Suprapubic skin (tissue), 4 donors: Measurements from ENCODE around the gene MMP17. TPM values are rescaled to one million over a fixed set of nuclear protein-coding genes. Genes with fewer than 3 reads are reported as not detected.

Experiments
- DNase-seq, 2 donors: peaks; one replicate each; pipeline ENCODE4 v3.0.0-alpha.2; 2019; ENCODE audit warnings: low spot score in 2 of 2
- H3K27ac ChIP-seq: fragments of 200-600 bp; sonication (generic); one replicate; pipeline ENCODE4 v1.5.1; 2019
- H3K27me3 ChIP-seq: fragments of 200-600 bp; sonication (generic); one replicate; pipeline ENCODE4 v1.5.1; 2019
- H3K36me3 ChIP-seq: fragments of 200-600 bp; sonication (generic); one replicate; pipeline ENCODE4 v1.5.1; 2019
- H3K4me1 ChIP-seq: fragments of 200-600 bp; sonication (generic); one replicate; pipeline ENCODE4 v1.5.1; 2019
- H3K4me3 ChIP-seq: fragments of 200-600 bp; sonication (generic); one replicate; pipeline ENCODE4 v1.5.1; 2019; ENCODE audit warnings: mild to moderate bottlenecking
- H3K9me3 ChIP-seq: fragments of 200-600 bp; sonication (generic); one replicate; pipeline ENCODE4 v1.5.1; 2019
- EP300 ChIP-seq: sonication (generic); formaldehyde crosslinking; IDR thresholded peaks from one replicate; pipeline ENCODE4 v1.6.1; 2017; ENCODE audit warnings: antibody characterized with exemption
- POLR2A ChIP-seq, 2 donors: fragments of 450-650 bp; IDR thresholded peaks; one replicate each; pipeline ENCODE4 v1.6.1; 2017; ENCODE audit warnings: antibody characterized with exemption in 2 of 2, mild to moderate bottlenecking in 2 of 2, moderate library complexity in 2 of 2
- POLR2AphosphoS5 ChIP-seq, 3 donors: sonication (generic); formaldehyde crosslinking; IDR thresholded peaks; one replicate each; pipeline ENCODE4 v1.6.1; 2017; ENCODE audit warnings: antibody characterized with exemption in 3 of 3
- WGBS: methylation state at CpG from one replicate; pipeline ENCODE4 v1.1.5; 2018; 5-methylcytosine and 5-hydroxymethylcytosine counted together
- total RNA-seq, 4 donors: library from RNA; depleted of rRNA; stranded (reverse); fragments of >200 nt; gene quantifications; one replicate each; pipeline ENCODE4 v1.1.0, GENCODE V29; 2016
- TF ChIP-seq, protein P1 (sequence below), 2 donors: fragments of 200-600 bp in 1 of 2; fragments of 450-650 bp in 1 of 2; sonication (generic) in 1 of 2; IDR thresholded peaks; one replicate each; pipeline ENCODE4 v1.5.1; 2016 to 2019; ENCODE audit warnings: antibody characterized with exemption in 2 of 2, mild to moderate bottlenecking in 1 of 2, moderate library complexity in 1 of 2

Gene MMP17
- 10 to 100 TPM in 1 of 4 donors, 1 to 10 TPM in 3; 3.0 to 10.1 (median 5.6) TPM for total RNA-seq

DNA sequence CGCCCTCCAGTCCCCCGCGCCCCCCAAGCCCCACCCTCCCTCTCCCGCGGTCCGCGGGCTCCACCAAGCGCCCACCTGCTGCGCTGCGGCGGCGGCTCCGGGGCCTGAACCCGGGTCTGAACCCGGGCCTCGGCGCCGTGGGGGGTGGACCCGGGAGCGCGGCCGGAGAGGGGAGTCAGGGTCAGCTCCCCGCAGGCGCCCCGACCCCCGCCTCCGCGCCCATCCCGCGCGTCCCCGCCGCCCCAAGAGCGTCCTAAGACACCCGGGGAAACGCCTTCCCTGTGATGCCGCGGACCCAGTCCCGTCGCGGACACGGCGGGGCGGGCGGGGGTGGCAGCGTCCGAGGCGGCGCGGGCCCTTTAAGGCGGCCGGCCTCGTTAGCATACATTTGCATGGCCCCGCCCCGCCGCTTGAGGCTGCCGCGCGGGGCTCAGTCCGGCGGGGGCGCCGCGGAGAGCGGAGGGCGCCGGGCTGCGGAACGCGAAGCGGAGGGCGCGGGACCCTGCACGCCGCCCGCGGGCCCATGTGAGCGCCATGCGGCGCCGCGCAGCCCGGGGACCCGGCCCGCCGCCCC is at the start of gene MMP17:
Gene MMP17 (plus strand): TSS at position 433 of the 574 bp plus-strand sequence. CDS start 102 bp downstream, at position 535.
- TF ChIP-seq POLR2A (IDR thresholded peaks at IDR 0.05) = no peak
- TF ChIP-seq, protein P1, sequence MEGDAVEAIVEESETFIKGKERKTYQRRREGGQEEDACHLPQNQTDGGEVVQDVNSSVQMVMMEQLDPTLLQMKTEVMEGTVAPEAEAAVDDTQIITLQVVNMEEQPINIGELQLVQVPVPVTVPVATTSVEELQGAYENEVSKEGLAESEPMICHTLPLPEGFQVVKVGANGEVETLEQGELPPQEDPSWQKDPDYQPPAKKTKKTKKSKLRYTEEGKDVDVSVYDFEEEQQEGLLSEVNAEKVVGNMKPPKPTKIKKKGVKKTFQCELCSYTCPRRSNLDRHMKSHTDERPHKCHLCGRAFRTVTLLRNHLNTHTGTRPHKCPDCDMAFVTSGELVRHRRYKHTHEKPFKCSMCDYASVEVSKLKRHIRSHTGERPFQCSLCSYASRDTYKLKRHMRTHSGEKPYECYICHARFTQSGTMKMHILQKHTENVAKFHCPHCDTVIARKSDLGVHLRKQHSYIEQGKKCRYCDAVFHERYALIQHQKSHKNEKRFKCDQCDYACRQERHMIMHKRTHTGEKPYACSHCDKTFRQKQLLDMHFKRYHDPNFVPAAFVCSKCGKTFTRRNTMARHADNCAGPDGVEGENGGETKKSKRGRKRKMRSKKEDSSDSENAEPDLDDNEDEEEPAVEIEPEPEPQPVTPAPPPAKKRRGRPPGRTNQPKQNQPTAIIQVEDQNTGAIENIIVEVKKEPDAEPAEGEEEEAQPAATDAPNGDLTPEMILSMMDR (IDR thresholded peaks at IDR 0.05) = no peak
- no peak for TF ChIP-seq POLR2AphosphoS5 (IDR thresholded peaks at IDR 0.05)
- TF ChIP-seq EP300 = no peak
- Histone ChIP-seq H3K4me3 (peak within 1 kb of the TSS; percentile 68), H3K27me3 (peaks cover 60% of the 10 kb centered on the region), H3K9me3 (no peaks in the 10 kb centered on the region), H3K27ac (peak within 1 kb of the TSS; percentile 14), H3K36me3 (no peaks in the 10 kb centered on the region), H3K4me1 (peaks cover 47% of the 10 kb centered on the region)
- DNase-seq = peak in 1 of 2 donors; percentile 80
- 0% methylated on average over 6 of the region's 86 CpGs for WGBS

- no peak for DNase-seq
- Histone ChIP-seq H3K27ac (no peak overlapping the region), H3K36me3 (peaks cover 55% of the 10 kb centered on the region), H3K4me1 (peaks cover 5% of the 10 kb centered on the region), H3K4me3 (no peak overlapping the region), H3K27me3 (no peaks in the 10 kb centered on the region), H3K9me3 (no peaks in the 10 kb centered on the region)
- 93% methylated on average over 23 of the region's 23 CpGs for WGBS
- TF ChIP-seq, protein P1 (IDR thresholded peaks at IDR 0.05) = no peak
- TF ChIP-seq EP300 (no peak), POLR2AphosphoS5 (IDR thresholded peaks at IDR 0.05) (no peak), POLR2A (IDR thresholded peaks at IDR 0.05) (no peak)
These were observed 49.2 kb upstream of the MMP17 start for GRCh38 chr12:131779027-131779426.

- TF ChIP-seq POLR2AphosphoS5 (IDR thresholded peaks at IDR 0.05) = no peak
- TF ChIP-seq, protein P1 (IDR thresholded peaks at IDR 0.05) = no peak
- no peak for TF ChIP-seq EP300
- TF ChIP-seq POLR2A (IDR thresholded peaks at IDR 0.05) = no peak
- H3K9me3 ChIP-seq = no peaks in the 10 kb centered on the region
- H3K4me1 ChIP-seq = no peaks in the 10 kb centered on the region
- H3K36me3 ChIP-seq = peaks cover 66% of the 10 kb centered on the region
- H3K27ac ChIP-seq = no peak overlapping the region
- DNase-seq = no peak
- 74% methylated on average over 2 of the region's 2 CpGs for WGBS
- no peaks in the 10 kb centered on the region for H3K27me3 ChIP-seq
- H3K4me3 ChIP-seq = no peak overlapping the region
These were observed 46.1 kb upstream of the MMP17 start for GRCh38 chr12:131782061-131782460.

DNA sequence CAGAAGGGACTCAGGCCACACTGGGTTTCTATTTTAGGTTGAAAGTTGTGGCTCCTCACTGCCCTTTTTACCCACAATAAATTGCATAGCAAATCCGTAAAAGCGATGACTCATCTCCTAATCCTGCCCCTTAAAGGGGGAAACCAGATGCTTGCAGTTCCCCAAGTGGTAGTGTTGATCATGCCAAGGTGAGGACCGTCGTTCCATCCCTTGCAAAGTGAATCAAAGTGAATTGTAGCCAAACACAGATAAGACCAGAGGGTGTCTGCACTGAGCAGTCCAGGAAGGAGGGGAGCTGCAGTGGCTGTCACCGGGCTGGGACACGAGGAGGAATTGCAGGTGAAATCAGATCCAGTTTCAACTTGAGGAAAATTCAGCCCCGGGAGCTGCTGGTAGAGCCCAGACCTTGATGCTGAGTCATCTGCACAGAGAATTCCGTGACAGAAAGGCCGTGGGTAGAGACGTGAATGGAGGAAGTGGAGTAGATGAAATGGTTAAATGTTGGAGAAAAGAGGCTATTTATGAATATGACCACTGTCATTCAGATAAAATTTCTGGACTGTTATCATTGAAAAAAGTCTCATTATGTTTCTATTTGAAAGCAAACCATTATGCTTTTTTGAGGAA is 44.2 kb upstream of the MMP17 start:
- no peaks in the 10 kb centered on the region for H3K9me3 ChIP-seq
- H3K27ac ChIP-seq = no peak overlapping the region
- no peak for DNase-seq
- H3K4me1 ChIP-seq = no peaks in the 10 kb centered on the region
- no peaks in the 10 kb centered on the region for H3K27me3 ChIP-seq
- 59% methylated on average over 10 of the region's 10 CpGs for WGBS
- no peak overlapping the region for H3K4me3 ChIP-seq
- TF ChIP-seq EP300 (no peak), POLR2AphosphoS5 (IDR thresholded peaks at IDR 0.05) (no peak), POLR2A (IDR thresholded peaks at IDR 0.05) (no peak)
- TF ChIP-seq, protein P1 (IDR thresholded peaks at IDR 0.05) = no peak
- peaks cover 70% of the 10 kb centered on the region for H3K36me3 ChIP-seq

DNA sequence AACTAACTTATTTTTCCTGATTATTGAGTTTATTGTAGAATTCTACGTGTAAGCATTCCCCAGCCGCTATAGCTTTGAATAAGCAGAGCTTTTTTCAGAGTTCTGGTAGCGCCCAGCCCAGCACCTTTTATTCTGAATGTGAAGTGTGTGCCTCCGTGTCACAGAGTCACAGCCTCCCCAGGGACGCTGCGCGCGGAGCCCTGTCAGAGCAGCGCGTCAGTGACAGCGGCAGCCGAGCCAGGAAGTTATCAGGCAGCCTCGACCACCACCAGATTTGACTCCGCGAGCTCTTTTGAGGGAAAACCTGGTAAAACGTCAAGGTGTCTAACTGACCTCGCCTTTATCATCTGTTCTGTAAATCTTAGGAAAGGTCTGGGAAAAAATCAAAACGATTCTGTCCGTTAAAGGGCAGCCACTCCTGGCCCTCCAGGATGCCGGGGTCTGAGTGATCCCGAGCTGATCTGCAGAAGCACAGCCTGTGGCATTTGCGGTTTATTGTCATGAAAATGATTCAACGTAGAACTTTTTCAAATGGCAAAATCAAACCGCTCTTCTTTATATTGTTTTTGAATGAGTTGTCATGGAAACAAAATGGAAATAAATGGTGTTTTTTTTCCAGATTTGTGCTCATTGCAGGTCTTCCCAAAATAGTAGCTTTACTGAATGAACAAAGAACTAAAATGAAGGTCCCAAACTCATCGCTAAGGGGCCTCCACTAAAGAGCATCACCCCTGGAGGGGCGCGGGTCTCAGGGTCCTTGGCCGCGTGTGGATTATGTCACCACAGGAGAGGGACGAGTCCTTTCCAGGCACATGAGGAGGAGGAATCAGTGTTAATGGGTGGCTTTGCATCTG is 43.1 kb upstream of the MMP17 start:
- H3K4me3 ChIP-seq = no peak overlapping the region
- no peak overlapping the region for H3K27ac ChIP-seq
- no peaks in the 10 kb centered on the region for H3K27me3 ChIP-seq
- H3K9me3 ChIP-seq = no peaks in the 10 kb centered on the region
- peaks cover 70% of the 10 kb centered on the region for H3K36me3 ChIP-seq
- no peak for DNase-seq
- 88% methylated on average over 30 of the region's 30 CpGs for WGBS
- no peaks in the 10 kb centered on the region for H3K4me1 ChIP-seq
- no peak for TF ChIP-seq POLR2A (IDR thresholded peaks at IDR 0.05)
- TF ChIP-seq POLR2AphosphoS5 (IDR thresholded peaks at IDR 0.05) = no peak
- no peak for TF ChIP-seq EP300
- TF ChIP-seq, protein P1 (IDR thresholded peaks at IDR 0.05) = no peak
